ENCODE data around the gene GLYATL3. TPM values are rescaled to one million over a fixed set of nuclear protein-coding genes. Genes with fewer than 3 reads are reported as not detected.
"Not testable (repeated sequence)": the region's sequence is repeated elsewhere in the genome, so short reads cannot be mapped to it uniquely, and the experiment has no call there.

Gene GLYATL3
- total RNA-seq, 2 experiments from 2014 or later, result not detected

- not testable (repeated sequence) for H3K27me3 Mint-ChIP-seq (ENCODE audit: low read depth); H3K4me3 Mint-ChIP-seq
Measured at GRCh38 chr6:49481846-49482245, 17.9 kb upstream of the GLYATL3 start.

GRCh38 chr6:49483380-49483779 is 16.3 kb upstream of the GLYATL3 start:
- intact Hi-C loops (cut with micrococcal nuclease); H3K27me3 Mint-ChIP-seq (ENCODE audit: low read depth); H3K4me3 Mint-ChIP-seq; H3K4me1 Mint-ChIP-seq (ENCODE audit: low read depth); H3K9me3 Mint-ChIP-seq; DNase-seq; H3K27ac Mint-ChIP-seq: not testable (repeated sequence)
- CTCF ChIA-PET, result interaction anchor here (0.6 kb wide), 1 partner anchor 367 kb away, joined by 5 read pairs; no protein-coding TSS in a partner anchor
- peaks cover 26% of the 10 kb centered on the region for H3K36me3 Mint-ChIP-seq (ENCODE audit: low read depth)

More at GRCh38 chr6:49481846-49482245, 17.9 kb upstream of the GLYATL3 start:
- H3K4me1 Mint-ChIP-seq (ENCODE audit: low read depth); CTCF ChIA-PET; intact Hi-C loops (cut with micrococcal nuclease); H3K9me3 Mint-ChIP-seq; DNase-seq; H3K27ac Mint-ChIP-seq: not testable (repeated sequence)
- peaks cover 22% of the 10 kb centered on the region for H3K36me3 Mint-ChIP-seq (ENCODE audit: low read depth)

- H3K36me3 Mint-ChIP-seq (ENCODE audit: low read depth), result peaks cover 46% of the 10 kb centered on the region
- DNase-seq, result no peak
- H3K27me3 Mint-ChIP-seq (ENCODE audit: low read depth), result no peaks in the 10 kb centered on the region
- CTCF ChIA-PET, result no interaction called here
- H3K27ac Mint-ChIP-seq, result no peak overlapping the region
- intact Hi-C loops (cut with micrococcal nuclease), result no loop called here
- no peaks in the 10 kb centered on the region for H3K9me3 Mint-ChIP-seq
- no peaks in the 10 kb centered on the region for H3K4me1 Mint-ChIP-seq (ENCODE audit: low read depth)
- no peak overlapping the region for H3K4me3 Mint-ChIP-seq
Measured at GRCh38 chr6:49490633-49491032, 9.1 kb upstream of the GLYATL3 start.

- Mint-ChIP-seq H3K4me1 (ENCODE audit: low read depth) (no peaks in the 10 kb centered on the region), H3K27ac (no peak overlapping the region), H3K27me3 (ENCODE audit: low read depth) (no peaks in the 10 kb centered on the region), H3K36me3 (ENCODE audit: low read depth) (peaks cover 13% of the 10 kb centered on the region), H3K9me3 (no peaks in the 10 kb centered on the region), H3K4me3 (no peak overlapping the region)
- intact Hi-C loops (cut with micrococcal nuclease), result no loop called here
- CTCF ChIA-PET, result no interaction called here
- DNase-seq, result no peak
Measured at GRCh38 chr6:49497304-49497703, 2.4 kb upstream of the GLYATL3 start.

- Mint-ChIP-seq H3K27ac (no peak overlapping the region), H3K9me3 (no peaks in the 10 kb centered on the region), H3K4me1 (ENCODE audit: low read depth) (no peaks in the 10 kb centered on the region), H3K4me3 (no peak overlapping the region), H3K27me3 (ENCODE audit: low read depth) (no peaks in the 10 kb centered on the region), H3K36me3 (ENCODE audit: low read depth) (peaks cover 4% of the 10 kb centered on the region)
- CTCF ChIA-PET, result interaction anchor here (0.6 to 0.8 kb wide), 2 partner anchors 33 to 154 kb away, joined by 3 to 4 read pairs; no protein-coding TSS in a partner anchor
- DNase-seq, result no peak
- intact Hi-C loops (cut with micrococcal nuclease), result no loop called here
Measured at GRCh38 chr6:49499126-49499525, 597 bp upstream of the GLYATL3 start.

GRCh38 chr6:49504666-49505065 is 4.9 kb downstream of the GLYATL3 start:
- DNase-seq, result no peak
- Mint-ChIP-seq H3K9me3 (no peaks in the 10 kb centered on the region), H3K4me3 (no peak overlapping the region), H3K27ac (no peak overlapping the region), H3K4me1 (ENCODE audit: low read depth) (no peaks in the 10 kb centered on the region), H3K36me3 (ENCODE audit: low read depth) (no peaks in the 10 kb centered on the region), H3K27me3 (ENCODE audit: low read depth) (peaks cover 21% of the 10 kb centered on the region)
- intact Hi-C loops (cut with micrococcal nuclease), result no loop called here
- CTCF ChIA-PET, result no interaction called here

- Mint-ChIP-seq H3K27ac (no peak overlapping the region), H3K27me3 (ENCODE audit: low read depth) (peaks cover 25% of the 10 kb centered on the region), H3K36me3 (ENCODE audit: low read depth) (no peaks in the 10 kb centered on the region), H3K4me1 (ENCODE audit: low read depth) (no peaks in the 10 kb centered on the region), H3K9me3 (no peaks in the 10 kb centered on the region), H3K4me3 (no peak overlapping the region)
- CTCF ChIA-PET, result no interaction called here
- no peak for DNase-seq
- intact Hi-C loops (cut with micrococcal nuclease), result no loop called here
Measured at GRCh38 chr6:49506569-49507111, 6.9 kb downstream of the GLYATL3 start.

GRCh38 chr6:49509342-49509741 is 9.6 kb downstream of the GLYATL3 start:
- intact Hi-C loops (cut with micrococcal nuclease), result no loop called here

GRCh38 chr6:49513153-49513989 is 13.6 kb downstream of the GLYATL3 start:
- no peak overlapping the region for H3K27ac Mint-ChIP-seq
- CTCF ChIA-PET, result interaction anchor here (0.6 kb wide), 2 partner anchors 18 to 95 kb away, joined by 3 read pairs; no protein-coding TSS in a partner anchor
- no peak for DNase-seq
- no peaks in the 10 kb centered on the region for H3K36me3 Mint-ChIP-seq (ENCODE audit: low read depth)
- peaks cover 16% of the 10 kb centered on the region for H3K27me3 Mint-ChIP-seq (ENCODE audit: low read depth)
- no peaks in the 10 kb centered on the region for H3K4me1 Mint-ChIP-seq (ENCODE audit: low read depth)
- intact Hi-C loops (cut with micrococcal nuclease), result no loop called here
- H3K9me3 Mint-ChIP-seq, result no peaks in the 10 kb centered on the region
- H3K4me3 Mint-ChIP-seq, result no peak overlapping the region

More at GRCh38 chr6:49509342-49509741, 9.6 kb downstream of the GLYATL3 start:
- peaks cover 32% of the 10 kb centered on the region for H3K27me3 Mint-ChIP-seq (ENCODE audit: low read depth)
- CTCF ChIA-PET, result no interaction called here
- no peaks in the 10 kb centered on the region for H3K36me3 Mint-ChIP-seq (ENCODE audit: low read depth)
- H3K4me3 Mint-ChIP-seq, result no peak overlapping the region
- H3K9me3 Mint-ChIP-seq, result no peaks in the 10 kb centered on the region
- no peak for DNase-seq
- no peak overlapping the region for H3K27ac Mint-ChIP-seq
- H3K4me1 Mint-ChIP-seq (ENCODE audit: low read depth), result no peaks in the 10 kb centered on the region

GRCh38 chr6:49514571-49515484 is 15.1 kb downstream of the GLYATL3 start:
- intact Hi-C loops (cut with micrococcal nuclease), result no loop called here
- DNase-seq, result no peak
- CTCF ChIA-PET, result no interaction called here

GRCh38 chr6:49515485-49516146 is 15.9 kb downstream of the GLYATL3 start:
- no peak overlapping the region for H3K4me3 Mint-ChIP-seq

More at GRCh38 chr6:49514571-49515484, 15.1 kb downstream of the GLYATL3 start:
- Mint-ChIP-seq H3K27ac (no peak overlapping the region), H3K9me3 (no peaks in the 10 kb centered on the region), H3K4me3 (no peak overlapping the region), H3K36me3 (ENCODE audit: low read depth) (no peaks in the 10 kb centered on the region), H3K27me3 (ENCODE audit: low read depth) (peaks cover 15% of the 10 kb centered on the region), H3K4me1 (ENCODE audit: low read depth) (no peaks in the 10 kb centered on the region)

GRCh38 chr6:49516147-49516505 is 16.4 kb downstream of the GLYATL3 start:
- no peak for DNase-seq
- no peak overlapping the region for H3K27ac Mint-ChIP-seq
- H3K9me3 Mint-ChIP-seq, result no peaks in the 10 kb centered on the region
- CTCF ChIA-PET, result interaction anchor here (2.3 kb wide), 1 partner anchor 15 kb away, joined by 5 read pairs; no protein-coding TSS in a partner anchor
- intact Hi-C loops (cut with micrococcal nuclease), result no loop called here
- H3K36me3 Mint-ChIP-seq (ENCODE audit: low read depth), result no peaks in the 10 kb centered on the region
- H3K4me3 Mint-ChIP-seq, result no peak overlapping the region
- no peaks in the 10 kb centered on the region for H3K4me1 Mint-ChIP-seq (ENCODE audit: low read depth)
- peaks cover 15% of the 10 kb centered on the region for H3K27me3 Mint-ChIP-seq (ENCODE audit: low read depth)

More at GRCh38 chr6:49515485-49516146, 15.9 kb downstream of the GLYATL3 start:
- peaks cover 15% of the 10 kb centered on the region for H3K27me3 Mint-ChIP-seq (ENCODE audit: low read depth)
- DNase-seq, result no peak
- H3K4me1 Mint-ChIP-seq (ENCODE audit: low read depth), result no peaks in the 10 kb centered on the region
- intact Hi-C loops (cut with micrococcal nuclease), result no loop called here
- no peaks in the 10 kb centered on the region for H3K9me3 Mint-ChIP-seq
- CTCF ChIA-PET, result no interaction called here
- no peak overlapping the region for H3K27ac Mint-ChIP-seq
- H3K36me3 Mint-ChIP-seq (ENCODE audit: low read depth), result no peaks in the 10 kb centered on the region
